HCT116 (cell line): ENCODE data around the gene MFRP.

Experiments
- ATF3 ChIP-seq: IDR thresholded peaks from 2 replicates; pipeline ENCODE4 v1.6.1; 2012
- CEBPB ChIP-seq: IDR thresholded peaks from 2 replicates; pipeline ENCODE4 v1.6.1; 2012; ENCODE audit warnings: low read depth
- CTCF ChIP-seq, 3 experiments: fragments of 200-600 bp in 1 of 3; sonication (generic) in 1 of 3; IDR thresholded peaks in 2 of 3; conservative IDR thresholded peaks in 1 of 3; 2 replicates each; pipeline ENCODE4 v1.5.1; 2012 to 2017; ENCODE audit warnings: low read depth in 2 of 3, low read length in 2 of 3, antibody characterized with exemption in 1 of 3, borderline replicate concordance in 1 of 3, control low read depth in 1 of 3, mild to moderate bottlenecking in 1 of 3, mixed read lengths in 1 of 3, mixed run types in 1 of 3, moderate library complexity in 1 of 3; ENCODE audit not compliant: insufficient read depth in 1 of 3
- EZH2 ChIP-seq: fragments of 200-600 bp; sonication (generic); IDR thresholded peaks from 2 replicates; pipeline ENCODE4 v1.6.1; 2017; ENCODE audit warnings: antibody characterized with exemption, mixed run types
- EZH2phosphoT487 ChIP-seq: fragments of 200-600 bp; IDR thresholded peaks from 2 replicates; pipeline ENCODE4 v1.6.1; 2018; ENCODE audit warnings: antibody characterized with exemption, borderline replicate concordance
- JUND ChIP-seq: IDR thresholded peaks from 2 replicates; pipeline ENCODE4 v1.6.1; 2012
- POLR2A ChIP-seq: IDR thresholded peaks from 2 replicates; pipeline ENCODE4 v1.7.0; 2011; ENCODE audit warnings: borderline replicate concordance; ENCODE audit not compliant: insufficient read depth, insufficient read length; ENCODE audit errors: extremely low read depth
- RAD21 ChIP-seq: IDR thresholded peaks from 2 replicates; pipeline ENCODE4 v1.6.1; 2012; ENCODE audit warnings: low read depth, mild to moderate bottlenecking
- SIN3A ChIP-seq: IDR thresholded peaks from 2 replicates; pipeline ENCODE4 v1.6.1; 2012; ENCODE audit warnings: low read depth
- SP1 ChIP-seq: IDR thresholded peaks from 2 replicates; pipeline ENCODE4 v1.6.1; 2012; ENCODE audit warnings: low read depth
- TCF7L2 ChIP-seq: IDR thresholded peaks from 2 replicates; pipeline ENCODE4 v1.7.0; 2011; ENCODE audit warnings: borderline replicate concordance, inconsistent platforms; ENCODE audit not compliant: insufficient read depth, insufficient read length; ENCODE audit errors: extremely low read depth
- ZNF274 ChIP-seq: fragments of 200-500 bp; sonication (Bioruptor generic); IDR thresholded peaks from 2 replicates; pipeline ENCODE4 v1.6.1; 2014; ENCODE audit warnings: mild to moderate bottlenecking, low read depth, low read length, inconsistent platforms
- TF ChIP-seq, protein P1 (sequence below): IDR thresholded peaks from 2 replicates; pipeline ENCODE4 v1.6.1; 2012; ENCODE audit warnings: low read depth

- no peak for TF ChIP-seq CTCF (IDR thresholded peaks at IDR 0.05 in 2 of 3, conservative IDR thresholded peaks at IDR 0.05 in 1 of 3; ENCODE audit: borderline replicate concordance in 1 of 3, insufficient read depth in 1 of 3, low read depth in 2 of 3, low read length in 2 of 3)
- TF ChIP-seq ZNF274 = no peak
- TF ChIP-seq POLR2A = no peak
- TF ChIP-seq JUND = no peak
- TF ChIP-seq SIN3A = no peak
- no peak for TF ChIP-seq RAD21
- no peak for TF ChIP-seq EZH2
- TF ChIP-seq EZH2phosphoT487 = no peak
- no peak for TF ChIP-seq TCF7L2
- no peak for TF ChIP-seq SP1
- no peak for TF ChIP-seq CEBPB
- TF ChIP-seq, protein P1, sequence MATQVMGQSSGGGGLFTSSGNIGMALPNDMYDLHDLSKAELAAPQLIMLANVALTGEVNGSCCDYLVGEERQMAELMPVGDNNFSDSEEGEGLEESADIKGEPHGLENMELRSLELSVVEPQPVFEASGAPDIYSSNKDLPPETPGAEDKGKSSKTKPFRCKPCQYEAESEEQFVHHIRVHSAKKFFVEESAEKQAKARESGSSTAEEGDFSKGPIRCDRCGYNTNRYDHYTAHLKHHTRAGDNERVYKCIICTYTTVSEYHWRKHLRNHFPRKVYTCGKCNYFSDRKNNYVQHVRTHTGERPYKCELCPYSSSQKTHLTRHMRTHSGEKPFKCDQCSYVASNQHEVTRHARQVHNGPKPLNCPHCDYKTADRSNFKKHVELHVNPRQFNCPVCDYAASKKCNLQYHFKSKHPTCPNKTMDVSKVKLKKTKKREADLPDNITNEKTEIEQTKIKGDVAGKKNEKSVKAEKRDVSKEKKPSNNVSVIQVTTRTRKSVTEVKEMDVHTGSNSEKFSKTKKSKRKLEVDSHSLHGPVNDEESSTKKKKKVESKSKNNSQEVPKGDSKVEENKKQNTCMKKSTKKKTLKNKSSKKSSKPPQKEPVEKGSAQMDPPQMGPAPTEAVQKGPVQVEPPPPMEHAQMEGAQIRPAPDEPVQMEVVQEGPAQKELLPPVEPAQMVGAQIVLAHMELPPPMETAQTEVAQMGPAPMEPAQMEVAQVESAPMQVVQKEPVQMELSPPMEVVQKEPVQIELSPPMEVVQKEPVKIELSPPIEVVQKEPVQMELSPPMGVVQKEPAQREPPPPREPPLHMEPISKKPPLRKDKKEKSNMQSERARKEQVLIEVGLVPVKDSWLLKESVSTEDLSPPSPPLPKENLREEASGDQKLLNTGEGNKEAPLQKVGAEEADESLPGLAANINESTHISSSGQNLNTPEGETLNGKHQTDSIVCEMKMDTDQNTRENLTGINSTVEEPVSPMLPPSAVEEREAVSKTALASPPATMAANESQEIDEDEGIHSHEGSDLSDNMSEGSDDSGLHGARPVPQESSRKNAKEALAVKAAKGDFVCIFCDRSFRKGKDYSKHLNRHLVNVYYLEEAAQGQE = no peak
- TF ChIP-seq ATF3 = no peak
Measured at GRCh38 chr11:119388103-119388502, 41.6 kb upstream of the MFRP start.
